ENCODE data around the gene QRICH1. TPM values are rescaled to one million over a fixed set of nuclear protein-coding genes. Genes with fewer than 3 reads are reported as not detected.
A peak's percentile ranks its signal among the peaks of the same experiment; 100 is the strongest.

QRICH1 gene
- total and polyA plus RNA-seq, 10 of the 15 experiments (the other 5 are each of a cell fraction or from before 2014, with no cell fraction given): 22.2 to 116 (median 81.4) TPM

- no peak for TF ChIP-seq MEF2B (IDR thresholded peaks at IDR 0.05; ENCODE audit: partially characterized antibody, poor library complexity, severe bottlenecking)
- no peak for TF ChIP-seq FOS (IDR thresholded peaks at IDR 0.05; ENCODE audit: borderline replicate concordance, extremely low read depth, insufficient read length)
Measured at GRCh38 chr3:49007771-49008528, 85.9 kb downstream of the QRICH1 start (continued).

DNA sequence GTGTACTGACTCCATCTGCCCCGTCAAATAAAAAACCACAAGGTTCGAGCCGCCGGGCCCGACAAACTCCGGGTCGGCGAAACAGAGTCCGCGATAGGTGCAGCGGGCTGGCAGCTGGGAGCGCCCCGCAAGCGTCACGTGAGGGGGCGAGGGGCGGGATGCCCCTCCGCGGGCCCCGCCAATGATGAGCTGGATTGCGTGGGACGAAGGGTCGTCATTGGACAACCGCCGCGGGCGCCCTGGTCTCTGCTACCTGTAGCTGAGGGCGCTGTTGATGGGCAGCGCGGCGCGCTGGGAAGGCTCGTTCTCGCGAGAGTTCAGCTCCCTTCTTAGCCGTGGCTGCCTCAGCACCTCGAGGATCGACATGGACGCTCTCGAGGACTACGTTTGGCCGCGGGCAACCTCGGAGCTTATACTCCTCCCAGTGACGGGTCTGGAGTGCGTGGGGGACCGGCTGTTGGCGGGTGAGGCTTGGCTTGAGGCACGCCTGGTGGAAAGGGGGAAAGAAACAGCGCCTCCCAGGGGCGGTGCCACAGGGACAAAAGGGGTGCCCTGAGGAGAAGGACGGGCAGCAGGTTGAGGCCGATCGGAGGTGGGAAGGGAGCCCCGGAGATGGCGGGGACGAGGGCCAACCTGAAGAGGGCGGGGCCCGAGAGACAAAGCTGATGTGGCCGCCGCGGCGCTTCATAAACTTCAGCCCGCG, 86.7 kb downstream of the QRICH1 start, which contains the start of gene WDR6:
TSS of gene WDR6 (plus strand) at position 324 of the 703 bp plus-strand sequence. CDS start at position 365, 41 bp downstream.
- Histone ChIP-seq H3K36me3 (ENCODE audit: control insufficient read depth in 2 of 2, insufficient read depth in 2 of 2, low read length in 1 of 2) (peaks cover 0 to 4% of the 10 kb centered on the region in 2 experiments; a peak in 2 of 4 replicates), H3K9ac (ENCODE audit: control insufficient read depth, insufficient read depth, low read length) (peak within 1 kb of the TSS; percentile 96), H4K20me1 (ENCODE audit: control insufficient read depth, insufficient read depth) (peaks cover 5% of the 10 kb centered on the region; the same call in 1 of the 2 replicates), H3K4me3 (peak within 1 kb of the TSS; percentile 83), H3K27me3 (replicated peaks in 1 of 2; ENCODE audit: control insufficient read depth in 2 of 2, insufficient read depth in 2 of 2, low read length in 1 of 2) (no peaks in the 10 kb centered on the region), H3K4me2 (ENCODE audit: control insufficient read depth, insufficient read depth) (peak within 1 kb of the TSS; percentile 99), H3K79me2 (ENCODE audit: control insufficient read depth, insufficient read depth, low read length) (peaks cover 28% of the 10 kb centered on the region), H3K9me3 (replicated peaks; ENCODE audit: control insufficient read depth, insufficient read depth, low read length) (no peaks in the 10 kb centered on the region), H2AFZ (ENCODE audit: control insufficient read depth, low read depth, low read length) (peak within 1 kb of the TSS; percentile 86), H3K27ac (ENCODE audit: control insufficient read depth, insufficient read depth) (peak within 1 kb of the TSS; percentile 89), H3K4me1 (ENCODE audit: control insufficient read depth, insufficient read depth, low read length) (peaks cover 16% of the 10 kb centered on the region)
- under 1% methylated on average over 65 of the region's 65 CpGs for WGBS (ENCODE audit: insufficient coverage, insufficient replicate concordance, low lambda C conversion rate, missing lambda C conversion rate)
- POLR2A ChIA-PET: interaction anchor here (0.6 to 4.0 kb wide), 22 partner anchors 10 to 568 kb away, joined by 3 to 69 read pairs (median 4); partner anchors contain the start of genes CCDC51, DALRD3, IMPDH2 and NDUFAF3
- in situ Hi-C loops (cut with MboI) (no loop called here), intact Hi-C loops (cut with micrococcal nuclease; ENCODE audit: unreplicated experiment) (loop anchor here (1.0 to 2.0 kb wide), 2 partner anchors 14 to 16 kb away; partner anchors contain the start of gene P4HTM)
- FAIRE-seq: peak; percentile 98
- CTCF ChIA-PET: interaction anchor here (0.6 to 5.5 kb wide), 17 partner anchors 11 to 606 kb away, joined by 3 to 123 read pairs (median 3); partner anchors contain the start of genes DALRD3, IMPDH2, NDUFAF3 and P4HTM
- DNase-seq (ENCODE audit: low read depth, low spot score): peak; percentile 96
- RAD21 ChIA-PET (ENCODE audit: unreplicated experiment): interaction anchor here (0.6 to 3.7 kb wide), 18 partner anchors 11 to 796 kb away, joined by 3 to 44 read pairs (median 4); partner anchors contain the start of genes DALRD3, IMPDH2, INKA1 and KLHDC8B
- SMC1A ChIA-PET (ENCODE audit: uncharacterized antibody, unreplicated experiment): interaction anchor here (0.9 to 4.9 kb wide), 9 partner anchors 11 to 606 kb away, joined by 3 to 57 read pairs (median 5); partner anchors contain the start of genes DALRD3, IMPDH2, NDUFAF3 and P4HTM
- ATAC-seq: peak; percentile 94
- no TSS peak for BruUV-seq (replicated peaks)
- TF ChIP-seq BCL11A (IDR thresholded peaks at IDR 0.05; ENCODE audit: low read depth, low read length) (no peak), CEBPB (IDR thresholded peaks at IDR 0.05; ENCODE audit: borderline replicate concordance in 1 of 2, low read depth in 2 of 2, low read length in 2 of 2) (no peak), ZBTB11 (CRISPR knock-in tag; IDR thresholded peaks at IDR 0.05) (no peak; the same call in 1 of the 2 replicates), JUND (IDR thresholded peaks at IDR 0.05; ENCODE audit: low read depth, low read length) (no peak), HCFC1 (IDR thresholded peaks at IDR 0.05; ENCODE audit: low read length) (peak; percentile 44), EED (IDR thresholded peaks at IDR 0.05; ENCODE audit: low read depth) (no peak), ZNF207 (IDR thresholded peaks at IDR 0.05; ENCODE audit: borderline replicate concordance) (peak; percentile 77), KDM1A (IDR thresholded peaks at IDR 0.05; ENCODE audit: borderline replicate concordance) (no peak), POLR2A (IDR thresholded peaks at IDR 0.05; ENCODE audit: low read depth, low read length) (peak; percentile 99)
- TF ChIP-seq, protein P1, sequence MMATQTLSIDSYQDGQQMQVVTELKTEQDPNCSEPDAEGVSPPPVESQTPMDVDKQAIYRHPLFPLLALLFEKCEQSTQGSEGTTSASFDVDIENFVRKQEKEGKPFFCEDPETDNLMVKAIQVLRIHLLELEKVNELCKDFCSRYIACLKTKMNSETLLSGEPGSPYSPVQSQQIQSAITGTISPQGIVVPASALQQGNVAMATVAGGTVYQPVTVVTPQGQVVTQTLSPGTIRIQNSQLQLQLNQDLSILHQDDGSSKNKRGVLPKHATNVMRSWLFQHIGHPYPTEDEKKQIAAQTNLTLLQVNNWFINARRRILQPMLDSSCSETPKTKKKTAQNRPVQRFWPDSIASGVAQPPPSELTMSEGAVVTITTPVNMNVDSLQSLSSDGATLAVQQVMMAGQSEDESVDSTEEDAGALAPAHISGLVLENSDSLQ (IDR thresholded peaks at IDR 0.05): peak; percentile 97
- TF ChIP-seq, protein P2, sequence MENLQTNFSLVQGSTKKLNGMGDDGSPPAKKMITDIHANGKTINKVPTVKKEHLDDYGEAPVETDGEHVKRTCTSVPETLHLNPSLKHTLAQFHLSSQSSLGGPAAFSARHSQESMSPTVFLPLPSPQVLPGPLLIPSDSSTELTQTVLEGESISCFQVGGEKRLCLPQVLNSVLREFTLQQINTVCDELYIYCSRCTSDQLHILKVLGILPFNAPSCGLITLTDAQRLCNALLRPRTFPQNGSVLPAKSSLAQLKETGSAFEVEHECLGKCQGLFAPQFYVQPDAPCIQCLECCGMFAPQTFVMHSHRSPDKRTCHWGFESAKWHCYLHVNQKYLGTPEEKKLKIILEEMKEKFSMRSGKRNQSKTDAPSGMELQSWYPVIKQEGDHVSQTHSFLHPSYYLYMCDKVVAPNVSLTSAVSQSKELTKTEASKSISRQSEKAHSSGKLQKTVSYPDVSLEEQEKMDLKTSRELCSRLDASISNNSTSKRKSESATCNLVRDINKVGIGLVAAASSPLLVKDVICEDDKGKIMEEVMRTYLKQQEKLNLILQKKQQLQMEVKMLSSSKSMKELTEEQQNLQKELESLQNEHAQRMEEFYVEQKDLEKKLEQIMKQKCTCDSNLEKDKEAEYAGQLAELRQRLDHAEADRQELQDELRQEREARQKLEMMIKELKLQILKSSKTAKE (IDR thresholded peaks at IDR 0.05; ENCODE audit: low read depth, poor library complexity, severe bottlenecking): no peak
